Measurements from ENCODE around the gene MADCAM1. TPM values are rescaled to one million over a fixed set of nuclear protein-coding genes. Genes with fewer than 3 reads are reported as not detected.

MADCAM1 gene
- total and polyA plus RNA-seq, 2 of the 8 experiments (the other 6 are each of a cell fraction or from before 2014, with no cell fraction given), result 2.3 to 3.0 TPM

DNA sequence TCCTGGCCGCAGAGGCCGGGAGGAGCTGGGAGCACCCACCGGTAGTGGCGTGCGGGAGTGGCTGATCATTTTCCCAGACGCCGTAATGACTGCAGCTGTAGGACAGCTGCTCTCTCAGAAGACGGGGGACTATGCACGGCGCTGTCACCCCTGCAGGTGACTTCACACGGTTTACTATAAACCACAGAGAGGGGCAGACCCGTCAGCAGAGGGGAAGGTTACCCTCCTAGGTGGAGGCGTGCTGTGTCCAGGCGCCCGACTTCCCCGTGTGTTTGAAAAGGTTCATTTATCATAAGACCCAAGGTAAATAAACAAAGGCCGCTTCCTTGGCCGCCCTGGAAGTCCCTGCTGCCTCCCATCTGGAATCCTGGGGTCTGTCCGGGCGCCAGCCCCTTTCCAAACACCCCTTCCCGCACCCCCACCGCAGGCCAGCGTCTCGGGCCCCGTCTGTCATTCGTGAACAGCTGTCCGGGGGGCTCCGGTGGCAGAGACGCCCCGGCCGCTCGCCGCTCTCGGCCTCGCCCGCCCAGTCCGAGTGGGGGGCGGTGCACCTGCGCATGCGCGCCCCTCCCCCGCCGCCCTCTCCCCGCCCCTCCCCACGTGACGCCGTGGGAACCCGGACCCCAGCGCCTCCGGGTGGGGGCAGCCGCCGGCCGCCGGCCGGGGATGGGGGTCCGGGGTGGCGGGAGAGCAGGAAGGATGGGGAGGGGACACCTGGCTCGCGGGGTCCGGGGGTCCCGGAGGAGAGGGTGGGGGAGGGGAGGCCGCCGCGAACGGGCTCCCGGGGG lies 36.4 kb upstream of the MADCAM1 start (continued):
- 0 out of 2 replicates have a peak, but pooled peaks have one; percentile 32 for TF ChIP-seq PHF8 (conservative IDR thresholded peaks at IDR 0.05; ENCODE audit: low read depth, low read length)
